Activated naive CD4-positive, alpha-beta T cell treated with anti-CD3 and anti-CD28 coated beads, Interleukin-2, amount 50 U/mL, for 16 hours (primary cell): ENCODE results near the gene SORCS2.

ENCODE experiments used
- DNase-seq: peaks from one replicate; pipeline ENCODE4 v3.0.0-alpha.2; 2020

SORCS2 gene

DNA sequence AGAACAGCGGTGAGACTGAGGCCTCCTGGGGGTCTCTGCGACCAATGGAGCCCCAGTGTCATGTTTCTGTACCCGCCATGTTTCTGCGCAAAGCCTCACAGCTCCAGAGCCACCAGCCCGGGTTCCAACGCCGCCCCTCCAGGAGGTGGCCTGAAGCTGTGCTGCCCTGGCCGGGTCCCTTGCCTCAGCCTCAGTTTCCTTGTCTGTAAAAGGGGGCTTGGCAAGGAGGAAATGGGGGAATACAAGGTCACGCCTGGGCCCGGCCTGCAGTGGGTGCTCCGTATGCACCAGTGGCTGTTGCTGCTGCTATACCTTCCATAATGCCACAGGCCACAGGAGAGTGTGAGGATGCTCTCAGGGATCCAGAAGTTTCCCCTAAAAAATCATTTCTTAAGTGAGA is 517.8 kb downstream of the SORCS2 start:
- DNase-seq, result no peak

DNA sequence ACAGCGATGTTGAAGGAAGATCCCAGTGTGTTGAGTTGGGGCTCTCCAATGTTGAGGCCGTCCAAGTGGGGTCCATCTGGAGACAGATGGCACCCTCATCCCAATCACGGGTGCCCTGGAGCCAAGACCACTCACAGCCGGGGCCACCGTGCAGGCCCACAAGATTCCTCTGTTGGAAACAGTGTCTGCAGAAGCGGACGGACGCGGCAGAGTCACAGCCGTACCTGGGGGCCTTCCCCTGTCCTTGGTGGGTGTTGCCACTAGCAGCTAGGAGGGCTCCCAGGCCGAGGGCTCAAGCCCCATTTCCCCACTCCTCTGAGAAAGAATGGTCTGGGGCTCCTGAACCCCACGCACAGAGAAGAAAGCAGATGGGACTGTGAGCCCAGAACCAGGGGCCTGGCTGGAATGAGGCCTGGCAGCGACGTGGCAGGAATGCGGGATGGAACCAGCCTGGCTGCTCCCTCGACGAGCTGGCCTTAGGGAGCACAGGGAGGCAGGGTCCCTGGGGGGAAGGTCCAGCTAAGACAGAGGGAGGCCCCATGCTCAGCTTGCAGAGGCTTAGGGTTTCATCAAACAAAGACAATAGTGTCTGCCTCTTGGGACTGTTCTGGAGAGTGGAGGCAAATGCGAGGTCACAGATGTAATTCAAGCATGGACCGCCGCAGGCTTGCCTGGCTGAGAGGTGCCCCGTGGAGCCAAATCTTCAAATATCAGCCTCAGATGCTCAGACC is 518.4 kb downstream of the SORCS2 start:
- no peak for DNase-seq

DNA sequence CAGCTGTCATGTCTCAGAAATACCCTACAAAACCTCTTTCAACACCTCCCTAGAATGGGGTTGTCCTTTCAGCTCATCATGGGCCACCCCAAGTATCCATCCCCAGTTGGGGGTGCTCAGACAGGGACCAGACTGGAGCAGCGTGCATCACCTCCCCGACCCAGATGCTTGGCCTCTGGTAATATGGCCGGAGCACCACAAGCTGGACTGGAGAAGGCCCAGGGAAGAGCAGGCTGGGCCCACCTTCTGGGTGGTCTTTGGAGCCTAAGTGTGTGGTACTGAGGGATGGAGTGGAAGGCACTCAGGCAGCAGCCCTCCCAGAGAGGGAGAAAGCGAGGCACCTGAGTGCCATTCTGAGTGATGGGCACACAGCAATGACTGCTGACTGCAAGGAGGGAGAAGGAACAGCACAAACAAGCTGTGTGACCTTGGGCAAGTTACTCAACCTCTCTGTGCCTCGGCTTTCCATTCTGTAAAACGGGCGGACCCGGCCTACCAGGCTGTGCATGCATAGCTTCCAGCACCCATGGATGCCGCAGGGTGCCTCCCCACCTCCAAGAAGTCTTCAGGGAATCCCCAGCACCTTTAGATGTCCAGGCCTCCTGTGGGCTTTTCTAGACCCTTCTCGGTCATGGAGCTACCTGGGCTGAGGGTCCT is 519.1 kb downstream of the SORCS2 start:
- DNase-seq, result no peak

DNA sequence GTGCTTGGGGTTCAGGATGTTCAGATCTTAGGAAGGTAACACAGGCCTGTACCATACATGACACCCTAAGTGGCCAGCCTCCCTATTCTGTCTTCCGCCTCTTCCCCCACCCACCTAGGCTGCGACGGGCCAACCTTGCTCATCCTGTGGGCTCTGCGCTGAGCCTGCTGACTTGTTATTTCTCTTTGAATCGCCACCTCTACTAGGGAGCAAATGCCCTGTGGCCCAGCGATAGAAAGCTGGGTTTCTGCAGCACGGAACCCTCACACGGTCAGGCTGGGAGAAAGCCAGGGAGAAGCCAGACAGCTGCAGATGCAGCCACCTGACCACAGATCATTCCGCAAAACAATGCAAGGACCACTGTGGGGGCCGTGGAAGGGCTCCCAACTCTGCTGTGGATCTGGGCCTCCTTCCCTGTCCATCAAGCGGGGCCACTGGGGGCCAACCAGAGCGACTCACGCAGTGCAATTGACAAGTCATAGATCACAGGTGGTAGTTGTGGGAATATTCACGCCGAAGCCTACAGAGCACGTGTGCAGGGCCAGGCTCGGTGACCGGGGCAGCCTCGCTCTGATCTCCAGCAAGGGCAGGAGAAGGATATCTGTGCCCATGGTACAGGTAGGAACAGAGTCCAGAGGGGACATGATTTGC is 519.8 kb downstream of the SORCS2 start:
- DNase-seq, result no peak

DNA sequence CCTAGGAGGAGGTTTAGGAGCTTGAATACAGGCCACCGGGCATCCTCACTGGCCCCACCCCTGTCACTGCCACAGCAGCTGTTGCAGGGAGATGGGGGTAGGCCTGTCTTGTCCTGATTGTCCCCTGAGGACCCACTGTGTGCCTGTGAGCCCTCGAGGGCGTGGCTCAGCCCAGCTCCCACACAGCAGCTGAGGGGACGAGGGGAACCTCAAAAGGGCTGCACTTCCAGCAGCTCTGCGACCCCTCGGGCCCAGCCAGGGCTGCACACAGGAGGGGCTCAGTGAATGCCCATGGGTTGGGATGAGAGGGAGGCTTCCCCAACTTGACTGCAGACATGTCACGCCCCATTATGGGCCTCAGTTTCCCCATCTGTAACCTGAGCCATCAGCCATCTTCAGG is 521.4 kb downstream of the SORCS2 start:
- DNase-seq, result no peak

GRCh38 chr4:7714176-7714575 is 521.8 kb downstream of the SORCS2 start:
- no peak for DNase-seq

- DNase-seq, result no peak
Observed at GRCh38 chr4:7714738-7715137, 522.4 kb downstream of the SORCS2 start.

DNA sequence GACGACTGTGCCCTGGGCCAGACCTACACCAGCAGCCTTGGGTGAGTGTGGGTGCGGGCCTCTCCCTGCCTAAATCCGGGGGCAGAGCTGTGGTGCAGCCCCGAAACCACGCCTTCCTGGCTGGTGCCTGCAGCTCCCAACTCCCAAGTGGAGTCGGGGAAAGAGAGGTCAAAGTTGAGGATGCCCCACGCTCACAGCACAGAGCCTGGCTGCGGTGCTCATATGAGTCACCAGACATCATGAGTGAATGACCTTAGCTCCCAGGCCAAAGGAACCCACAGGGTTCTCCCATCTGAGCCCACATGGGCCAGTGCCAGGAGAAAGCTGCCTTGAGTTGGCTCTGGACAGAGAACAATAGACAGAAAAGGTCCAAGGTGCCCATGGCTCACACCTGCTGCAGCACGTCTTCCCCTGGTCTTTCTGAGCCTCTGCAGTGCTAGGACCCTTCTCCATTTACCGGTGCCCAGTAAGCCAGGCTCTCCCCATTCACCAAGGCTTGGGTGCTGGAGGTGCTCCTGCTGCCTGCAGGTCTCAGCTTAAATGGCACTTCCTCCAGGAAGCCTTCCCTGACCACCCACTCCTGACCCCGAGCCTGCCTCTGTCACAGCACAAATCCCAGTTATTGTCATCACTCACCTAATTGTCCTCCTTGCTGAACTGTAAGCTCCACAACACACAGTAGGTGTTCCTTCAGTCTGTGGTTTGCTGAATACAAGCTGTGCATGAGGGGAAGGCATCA is 523.1 kb downstream of the SORCS2 start:
- DNase-seq, result no peak

- DNase-seq, result no peak
Observed at GRCh38 chr4:7716010-7716721, 523.8 kb downstream of the SORCS2 start.

DNA sequence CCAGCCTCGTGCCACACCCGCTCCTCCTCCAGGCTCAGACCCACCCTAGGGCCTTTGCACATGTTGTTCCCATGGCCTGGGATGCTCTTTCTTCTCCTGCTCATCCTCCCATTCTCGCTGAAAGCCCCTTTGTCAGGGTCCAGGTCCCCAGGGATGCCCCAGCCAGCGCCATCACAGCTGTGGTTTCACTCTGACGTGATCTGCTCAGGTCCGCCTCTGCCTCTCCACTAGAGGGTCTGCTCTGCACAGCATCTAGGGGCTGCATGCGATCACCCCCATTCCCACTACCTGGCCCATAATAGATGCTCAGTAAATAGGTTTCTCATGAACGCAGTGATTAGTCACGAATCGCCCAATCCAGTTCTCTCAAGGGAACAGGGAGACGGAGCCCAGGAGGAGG is 524.8 kb downstream of the SORCS2 start:
- DNase-seq, result no peak

GRCh38 chr4:7717946-7718490 is 525.7 kb downstream of the SORCS2 start:
- no peak for DNase-seq

- peak; percentile 72 for DNase-seq
Observed at GRCh38 chr4:7719354-7720174, 527.2 kb downstream of the SORCS2 start.

GRCh38 chr4:7721984-7722551 is 529.7 kb downstream of the SORCS2 start:
- no peak for DNase-seq

- no peak for DNase-seq
Observed at GRCh38 chr4:7722766-7723387, 530.5 kb downstream of the SORCS2 start.

DNA sequence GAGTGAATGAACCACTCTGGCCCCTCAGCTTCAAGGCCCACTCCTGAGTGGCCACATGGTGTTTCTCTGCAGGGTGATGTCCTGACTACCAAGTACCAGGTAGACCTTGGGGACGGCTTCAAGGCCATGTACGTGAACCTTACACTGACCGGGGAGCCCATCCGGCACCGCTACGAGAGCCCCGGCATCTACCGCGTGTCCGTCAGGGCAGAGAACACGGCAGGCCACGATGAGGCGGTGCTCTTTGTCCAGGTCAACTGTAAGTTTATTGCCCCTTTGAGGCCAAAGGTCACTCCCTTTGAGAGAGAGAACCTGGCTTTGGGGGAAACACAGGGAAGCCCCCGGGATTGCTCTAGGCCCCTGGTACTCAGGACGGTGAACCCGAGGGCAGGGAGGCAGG is 531.3 kb downstream of the SORCS2 start:
- no peak for DNase-seq

DNA sequence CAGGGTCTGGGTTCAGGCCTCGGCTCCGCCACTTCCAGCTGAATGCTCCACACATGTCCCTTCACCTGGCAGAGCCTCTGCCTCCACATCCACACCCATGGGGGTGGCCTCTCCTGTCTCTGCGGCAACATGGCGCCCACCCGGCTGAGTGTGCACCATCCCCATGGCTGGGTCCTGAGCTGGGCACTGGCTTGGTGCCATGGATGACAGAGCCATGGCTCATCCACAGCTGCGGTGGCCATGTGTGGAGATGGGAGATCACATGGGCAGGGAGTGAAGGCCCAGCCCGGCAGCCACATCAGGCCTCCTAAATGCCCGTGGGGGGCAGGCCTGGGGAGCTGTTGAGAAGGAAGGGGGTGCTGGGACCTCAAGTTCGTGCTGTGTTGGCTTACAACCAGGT is 533.6 kb downstream of the SORCS2 start:
- DNase-seq, result no peak

- no peak for DNase-seq
Observed at GRCh38 chr4:7726665-7727413, 534.5 kb downstream of the SORCS2 start.

DNA sequence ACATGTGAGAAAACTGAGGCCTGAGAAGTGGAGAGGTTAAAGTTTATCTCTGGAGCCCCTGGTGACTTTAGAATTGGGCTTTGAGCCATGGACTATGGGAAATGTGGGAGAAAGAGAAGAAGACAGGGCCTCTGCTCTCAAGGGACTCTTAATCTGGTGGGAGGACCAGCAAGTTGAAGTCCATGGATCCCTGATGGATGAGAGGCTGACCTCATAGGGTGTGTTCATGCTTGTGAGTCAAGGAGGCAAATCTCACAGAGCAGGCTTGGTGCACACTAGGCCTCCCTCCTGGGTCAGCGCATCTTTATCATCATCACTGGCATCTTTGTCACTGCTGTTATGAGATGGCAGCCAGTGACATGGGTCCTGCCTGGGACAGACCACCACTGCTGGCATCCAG is 535.4 kb downstream of the SORCS2 start:
- no peak for DNase-seq

DNA sequence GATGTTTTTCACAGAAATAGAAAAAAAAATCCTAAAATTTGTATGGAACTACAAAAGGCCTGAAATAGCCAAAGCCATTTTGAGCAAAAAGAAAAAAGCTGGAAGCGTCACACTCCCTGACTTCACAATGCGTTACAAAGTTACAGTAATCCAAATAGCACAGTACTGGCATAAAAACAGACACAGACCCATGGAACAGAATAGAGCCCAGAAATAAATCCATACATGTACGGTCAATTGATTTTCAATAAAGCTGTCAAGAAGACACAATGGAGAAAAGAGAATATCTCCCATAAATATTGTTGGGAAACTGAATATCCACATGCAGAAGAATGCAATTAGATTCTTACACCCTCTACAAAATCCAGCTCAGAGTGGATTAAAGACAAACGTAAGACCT is 539.1 kb downstream of the SORCS2 start:
- no peak for DNase-seq

DNA sequence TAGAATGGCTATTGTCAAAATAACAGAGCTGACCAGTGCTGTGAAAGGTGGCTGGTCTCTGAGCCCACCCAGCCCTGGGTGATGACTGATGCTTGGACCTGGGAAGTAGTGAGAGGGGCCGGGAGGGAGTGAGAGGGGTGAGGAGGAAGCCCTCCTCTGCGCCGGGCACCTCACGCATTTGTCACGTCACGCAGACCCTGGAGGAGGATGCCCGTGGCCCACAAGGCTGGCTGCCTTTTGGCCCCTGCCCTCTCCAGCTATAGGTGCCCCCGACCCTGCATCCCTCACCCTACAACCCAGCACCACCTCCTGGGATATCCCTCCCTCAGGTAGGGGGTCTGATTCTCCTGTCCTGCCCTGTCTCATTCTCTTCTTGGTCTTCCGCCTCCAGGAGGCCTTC is 539.9 kb downstream of the SORCS2 start:
- no peak for DNase-seq
